ENCODE measurements around the gene PGA4. TPM values are rescaled to one million over a fixed set of nuclear protein-coding genes. Genes with fewer than 3 reads are reported as not detected.
"Not testable (repeated sequence)": the region's sequence is repeated elsewhere in the genome, so short reads cannot be mapped to it uniquely, and the experiment has no call there.

PGA4 gene
- polyA plus RNA-seq, 2 donors, result 1.0 to 9.5 TPM

- not testable (repeated sequence) for H3K36me3 ChIP-seq (ENCODE audit: control insufficient read depth in 2 of 2, insufficient read depth in 2 of 2, low read length in 1 of 2); H3K27me3 ChIP-seq (ENCODE audit: control insufficient read depth in 1 of 2, insufficient read depth in 2 of 2, low read length in 2 of 2); H3K4me1 ChIP-seq (ENCODE audit: control insufficient read depth in 2 of 2, insufficient read depth in 2 of 2, low read length in 1 of 2); H3K9me3 ChIP-seq (ENCODE audit: control insufficient read depth in 2 of 2, insufficient read depth in 1 of 2, low read depth in 1 of 2, low read length in 1 of 2); H3K27ac ChIP-seq (ENCODE audit: low read depth in 2 of 2, low read length in 1 of 2); H3K4me3 ChIP-seq (ENCODE audit: low read depth in 1 of 2, low read length in 2 of 2)
- no CpG with 5 or more reads among the region's 4 CpGs for WGBS, 2 donors
Observed at GRCh38 chr11:61218306-61218705, 3.8 kb upstream of the PGA4 start.

DNA sequence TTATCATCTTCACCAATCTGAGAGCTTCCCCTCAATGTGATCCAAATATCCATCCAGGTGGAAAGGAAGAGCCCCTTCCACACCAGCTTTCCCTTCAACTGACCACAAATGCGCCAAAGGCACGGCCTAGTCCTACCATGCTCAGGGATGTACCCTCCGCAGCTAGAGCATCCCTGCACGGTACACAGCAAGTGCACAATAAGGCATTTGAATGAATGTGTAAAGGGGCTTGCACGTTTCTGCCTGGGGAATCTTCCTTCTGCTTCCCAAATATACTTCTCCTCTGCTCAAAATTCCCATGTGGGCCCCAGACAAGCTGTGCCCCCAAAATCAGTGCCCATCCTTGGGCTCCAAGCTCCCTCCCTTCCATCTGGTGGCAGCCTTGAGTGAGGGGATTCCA lies 3.1 kb upstream of the PGA4 start:
- not testable (repeated sequence) for H3K4me1 ChIP-seq (ENCODE audit: control insufficient read depth in 2 of 2, insufficient read depth in 2 of 2, low read length in 1 of 2); H3K9me3 ChIP-seq (ENCODE audit: control insufficient read depth in 2 of 2, insufficient read depth in 1 of 2, low read depth in 1 of 2, low read length in 1 of 2); H3K27ac ChIP-seq (ENCODE audit: low read depth in 2 of 2, low read length in 1 of 2); H3K27me3 ChIP-seq (ENCODE audit: control insufficient read depth in 1 of 2, insufficient read depth in 2 of 2, low read length in 2 of 2); H3K36me3 ChIP-seq (ENCODE audit: control insufficient read depth in 2 of 2, insufficient read depth in 2 of 2, low read length in 1 of 2); H3K4me3 ChIP-seq (ENCODE audit: low read depth in 1 of 2, low read length in 2 of 2)
- 85 to 93% methylated on average over 5 of the region's 5 CpGs for WGBS, 2 donors

GRCh38 chr11:61222692-61223091 lies 545 bp downstream of the PGA4 start:
- H3K27me3 ChIP-seq (ENCODE audit: control insufficient read depth in 1 of 2, insufficient read depth in 2 of 2, low read length in 2 of 2); H3K4me1 ChIP-seq (ENCODE audit: control insufficient read depth in 2 of 2, insufficient read depth in 2 of 2, low read length in 1 of 2); H3K36me3 ChIP-seq (ENCODE audit: control insufficient read depth in 2 of 2, insufficient read depth in 2 of 2, low read length in 1 of 2); H3K4me3 ChIP-seq (ENCODE audit: low read depth in 1 of 2, low read length in 2 of 2); H3K9me3 ChIP-seq (ENCODE audit: control insufficient read depth in 2 of 2, insufficient read depth in 1 of 2, low read depth in 1 of 2, low read length in 1 of 2); H3K27ac ChIP-seq (ENCODE audit: low read depth in 2 of 2, low read length in 1 of 2): not testable (repeated sequence)
- no CpG with 5 or more reads among the region's 5 CpGs for WGBS, 2 donors

- H3K27me3 ChIP-seq (ENCODE audit: control insufficient read depth in 1 of 2, insufficient read depth in 2 of 2, low read length in 2 of 2); H3K36me3 ChIP-seq (ENCODE audit: control insufficient read depth in 2 of 2, insufficient read depth in 2 of 2, low read length in 1 of 2); H3K4me1 ChIP-seq (ENCODE audit: control insufficient read depth in 2 of 2, insufficient read depth in 2 of 2, low read length in 1 of 2); H3K4me3 ChIP-seq (ENCODE audit: low read depth in 1 of 2, low read length in 2 of 2); H3K9me3 ChIP-seq (ENCODE audit: control insufficient read depth in 2 of 2, insufficient read depth in 1 of 2, low read depth in 1 of 2, low read length in 1 of 2); H3K27ac ChIP-seq (ENCODE audit: low read depth in 2 of 2, low read length in 1 of 2): not testable (repeated sequence)
- WGBS, 2 donors, result no CpG with 5 or more reads among the region's 10 CpGs
Observed at GRCh38 chr11:61226457-61227137, 4.5 kb downstream of the PGA4 start.

DNA sequence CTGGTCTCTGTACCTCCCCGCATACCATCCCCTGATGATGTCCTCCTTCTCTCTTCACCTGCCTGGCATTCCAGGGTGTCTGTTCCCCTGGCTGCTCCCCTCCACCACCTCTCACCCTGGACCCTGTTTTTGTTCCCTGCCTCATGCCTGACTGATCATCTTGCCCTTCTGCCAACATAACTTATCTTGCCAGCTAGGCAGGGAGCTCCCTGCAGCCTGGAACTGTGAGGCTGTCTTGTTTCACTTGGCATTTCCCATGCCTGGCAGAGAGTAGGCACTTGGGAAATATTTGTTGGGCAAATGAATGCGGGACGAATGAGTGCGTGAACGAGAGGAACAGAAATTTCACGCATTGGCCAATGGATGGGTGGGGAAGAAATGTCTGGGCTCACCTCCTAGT lies 7.3 kb downstream of the PGA4 start:
- not testable (repeated sequence) for H3K27me3 ChIP-seq (ENCODE audit: control insufficient read depth in 1 of 2, insufficient read depth in 2 of 2, low read length in 2 of 2); H3K4me3 ChIP-seq (ENCODE audit: low read depth in 1 of 2, low read length in 2 of 2); H3K36me3 ChIP-seq (ENCODE audit: control insufficient read depth in 2 of 2, insufficient read depth in 2 of 2, low read length in 1 of 2); H3K9me3 ChIP-seq (ENCODE audit: control insufficient read depth in 2 of 2, insufficient read depth in 1 of 2, low read depth in 1 of 2, low read length in 1 of 2); H3K27ac ChIP-seq (ENCODE audit: low read depth in 2 of 2, low read length in 1 of 2); H3K4me1 ChIP-seq (ENCODE audit: control insufficient read depth in 2 of 2, insufficient read depth in 2 of 2, low read length in 1 of 2)
- WGBS, 2 donors, result no CpG with 5 or more reads among the region's 6 CpGs

DNA sequence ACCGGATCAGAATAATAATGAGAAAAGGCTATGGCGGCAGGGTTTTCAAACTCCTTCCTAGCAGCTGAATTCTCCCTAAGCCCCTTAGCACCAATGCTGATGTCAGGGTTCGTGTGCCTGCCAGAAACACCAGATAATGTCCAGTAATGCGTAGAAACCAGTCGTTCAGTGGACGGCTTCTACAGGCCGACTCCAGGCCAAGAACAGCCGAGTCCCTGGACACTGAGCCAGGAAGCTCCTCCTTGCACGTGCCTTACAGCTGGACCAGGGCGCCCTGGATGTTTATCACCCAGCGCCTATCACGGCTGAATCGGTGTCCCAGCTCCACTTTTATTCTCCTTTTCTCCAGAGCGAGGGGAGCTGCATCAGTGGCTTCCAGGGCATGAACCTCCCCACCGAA lies 8.9 kb downstream of the PGA4 start:
- H3K27me3 ChIP-seq (ENCODE audit: control insufficient read depth in 1 of 2, insufficient read depth in 2 of 2, low read length in 2 of 2); H3K9me3 ChIP-seq (ENCODE audit: control insufficient read depth in 2 of 2, insufficient read depth in 1 of 2, low read depth in 1 of 2, low read length in 1 of 2); H3K4me1 ChIP-seq (ENCODE audit: control insufficient read depth in 2 of 2, insufficient read depth in 2 of 2, low read length in 1 of 2); H3K36me3 ChIP-seq (ENCODE audit: control insufficient read depth in 2 of 2, insufficient read depth in 2 of 2, low read length in 1 of 2); H3K27ac ChIP-seq (ENCODE audit: low read depth in 2 of 2, low read length in 1 of 2); H3K4me3 ChIP-seq (ENCODE audit: low read depth in 1 of 2, low read length in 2 of 2): not testable (repeated sequence)
- WGBS, 2 donors, result no CpG with 5 or more reads among the region's 15 CpGs

DNA sequence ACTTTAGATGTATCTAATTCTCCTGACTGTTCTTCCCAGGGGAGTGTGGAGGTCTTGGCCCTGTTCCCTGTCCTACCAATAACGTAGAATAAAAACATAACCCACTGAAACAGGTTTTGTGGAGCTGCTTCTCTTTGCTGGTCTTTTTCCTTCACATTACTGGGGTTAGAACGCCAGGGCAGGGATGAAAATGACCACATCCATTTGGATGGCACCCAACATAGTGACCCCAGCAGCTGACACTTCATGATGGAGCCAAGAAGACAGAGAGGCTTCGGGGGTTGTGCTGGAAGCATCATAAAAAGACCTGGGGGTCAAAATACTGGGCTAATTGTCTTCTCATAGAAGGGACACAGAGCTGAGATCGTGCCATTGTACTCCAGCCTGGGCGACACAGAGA lies 9.4 kb downstream of the PGA4 start:
- H3K4me1 ChIP-seq (ENCODE audit: control insufficient read depth in 2 of 2, insufficient read depth in 2 of 2, low read length in 1 of 2); H3K27ac ChIP-seq (ENCODE audit: low read depth in 2 of 2, low read length in 1 of 2); H3K9me3 ChIP-seq (ENCODE audit: control insufficient read depth in 2 of 2, insufficient read depth in 1 of 2, low read depth in 1 of 2, low read length in 1 of 2); H3K36me3 ChIP-seq (ENCODE audit: control insufficient read depth in 2 of 2, insufficient read depth in 2 of 2, low read length in 1 of 2); H3K27me3 ChIP-seq (ENCODE audit: control insufficient read depth in 1 of 2, insufficient read depth in 2 of 2, low read length in 2 of 2); H3K4me3 ChIP-seq (ENCODE audit: low read depth in 1 of 2, low read length in 2 of 2): not testable (repeated sequence)
- WGBS, 2 donors, result no CpG with 5 or more reads among the region's 5 CpGs

DNA sequence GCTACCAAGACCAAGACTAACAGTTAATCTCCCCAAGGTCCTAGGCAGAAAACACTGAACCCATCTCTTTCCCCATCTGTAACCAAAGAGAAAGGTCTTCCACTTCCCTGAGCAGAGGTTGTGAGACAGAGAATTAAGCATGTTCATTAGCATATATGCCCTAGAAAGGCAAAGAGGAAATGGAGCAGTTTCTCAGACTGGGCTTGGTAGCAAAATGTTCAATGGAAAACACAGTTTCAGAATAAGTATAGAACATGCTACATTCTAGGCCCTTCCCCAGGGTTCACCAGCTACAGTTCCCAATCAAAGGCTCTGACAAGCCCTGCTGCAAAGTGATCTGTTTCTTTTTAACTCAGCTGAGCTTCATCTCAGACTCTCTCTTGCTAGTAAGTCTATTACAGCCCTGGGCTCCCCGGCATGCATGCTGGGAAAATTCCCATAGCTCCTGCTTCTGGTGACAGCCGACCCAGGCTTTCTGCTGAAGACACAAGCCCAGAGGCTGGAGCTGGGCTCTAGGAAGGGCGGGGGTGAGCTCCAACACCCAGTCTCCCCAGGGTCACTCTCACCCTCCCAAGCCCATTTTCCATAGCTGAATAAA lies 10.5 kb downstream of the PGA4 start:
- H3K4me3 ChIP-seq (ENCODE audit: low read depth in 1 of 2, low read length in 2 of 2); H3K36me3 ChIP-seq (ENCODE audit: control insufficient read depth in 2 of 2, insufficient read depth in 2 of 2, low read length in 1 of 2); H3K4me1 ChIP-seq (ENCODE audit: control insufficient read depth in 2 of 2, insufficient read depth in 2 of 2, low read length in 1 of 2); H3K27me3 ChIP-seq (ENCODE audit: control insufficient read depth in 1 of 2, insufficient read depth in 2 of 2, low read length in 2 of 2); H3K9me3 ChIP-seq (ENCODE audit: control insufficient read depth in 2 of 2, insufficient read depth in 1 of 2, low read depth in 1 of 2, low read length in 1 of 2); H3K27ac ChIP-seq (ENCODE audit: low read depth in 2 of 2, low read length in 1 of 2): not testable (repeated sequence)
- no CpG with 5 or more reads among the region's 3 CpGs for WGBS, 2 donors

DNA sequence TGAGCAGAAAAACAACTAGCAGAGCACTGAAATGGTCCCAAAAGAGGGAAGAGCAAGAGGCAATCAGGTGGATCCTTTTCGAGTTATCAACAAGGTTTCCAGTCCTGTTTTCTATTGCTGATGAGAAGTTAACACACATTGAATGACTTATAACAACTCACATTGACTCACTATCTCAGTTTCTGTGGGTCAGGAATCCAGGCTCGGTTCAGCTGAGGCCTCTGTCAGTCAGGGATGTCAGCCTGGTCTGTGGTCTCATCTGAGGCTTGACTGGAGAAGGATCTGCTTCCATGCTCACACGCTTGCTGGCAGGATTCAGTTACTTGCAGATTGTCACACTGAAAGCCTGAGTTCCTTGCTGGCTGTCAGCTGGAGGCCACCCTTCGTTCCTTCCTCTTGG lies 15.0 kb downstream of the PGA4 start:
- no CpG with 5 or more reads among the region's 4 CpGs for WGBS, 2 donors
- not testable (repeated sequence) for H3K36me3 ChIP-seq (ENCODE audit: control insufficient read depth in 2 of 2, insufficient read depth in 2 of 2, low read length in 1 of 2); H3K27me3 ChIP-seq (ENCODE audit: control insufficient read depth in 1 of 2, insufficient read depth in 2 of 2, low read length in 2 of 2); H3K27ac ChIP-seq (ENCODE audit: low read depth in 2 of 2, low read length in 1 of 2); H3K9me3 ChIP-seq (ENCODE audit: control insufficient read depth in 2 of 2, insufficient read depth in 1 of 2, low read depth in 1 of 2, low read length in 1 of 2); H3K4me3 ChIP-seq (ENCODE audit: low read depth in 1 of 2, low read length in 2 of 2); H3K4me1 ChIP-seq (ENCODE audit: control insufficient read depth in 2 of 2, insufficient read depth in 2 of 2, low read length in 1 of 2)

DNA sequence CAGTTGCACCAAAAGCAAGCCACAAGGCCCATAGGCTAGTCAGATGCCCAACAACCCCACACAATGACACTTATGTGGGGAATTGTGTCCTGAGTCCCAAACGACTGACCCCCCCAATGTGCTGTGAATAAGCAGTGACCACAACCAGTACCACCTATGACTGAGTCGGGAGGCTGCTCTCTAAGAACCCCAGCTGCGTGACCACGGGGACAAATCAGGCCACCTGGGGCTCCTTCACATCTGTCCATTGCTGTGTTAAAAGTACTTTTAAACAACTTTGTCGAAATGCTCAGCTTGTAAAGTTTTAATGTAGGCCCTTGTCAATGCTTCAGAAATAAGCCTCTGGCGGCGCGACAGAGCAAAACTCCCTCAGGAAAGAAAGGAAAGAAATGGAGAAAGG lies 18.1 kb downstream of the PGA4 start:
- not testable (repeated sequence) for H3K36me3 ChIP-seq (ENCODE audit: control insufficient read depth in 2 of 2, insufficient read depth in 2 of 2, low read length in 1 of 2); H3K27ac ChIP-seq (ENCODE audit: low read depth in 2 of 2, low read length in 1 of 2); H3K27me3 ChIP-seq (ENCODE audit: control insufficient read depth in 1 of 2, insufficient read depth in 2 of 2, low read length in 2 of 2); H3K4me3 ChIP-seq (ENCODE audit: low read depth in 1 of 2, low read length in 2 of 2); H3K4me1 ChIP-seq (ENCODE audit: control insufficient read depth in 2 of 2, insufficient read depth in 2 of 2, low read length in 1 of 2); H3K9me3 ChIP-seq (ENCODE audit: control insufficient read depth in 2 of 2, insufficient read depth in 1 of 2, low read depth in 1 of 2, low read length in 1 of 2)
- 74 to 78% methylated on average over 7 to 8 of the region's 8 CpGs for WGBS, 2 donors
